ENCODE measurements around the gene PTPRN2.

GRCh38 chr7:158187694-158187994 lies 400.0 kb downstream of the PTPRN2 start:
- no peak for TF ChIP-seq MAX (IDR thresholded peaks at IDR 0.05; ENCODE audit: low read depth)
- no peak for TF ChIP-seq CTCF (IDR thresholded peaks at IDR 0.05)
- TF ChIP-seq EP300 (IDR thresholded peaks at IDR 0.05; ENCODE audit: borderline replicate concordance in 1 of 2, low read depth in 1 of 2, low read length in 1 of 2) = no peak
- no peak for TF ChIP-seq JUND (IDR thresholded peaks at IDR 0.05)
- TF ChIP-seq MEF2A (IDR thresholded peaks at IDR 0.05; ENCODE audit: borderline replicate concordance, low read depth) = no peak
